ENCODE results near the gene TNRC6B.

GRCh38 chr22:40323681-40324171 lies 146.0 kb downstream of the TNRC6B start:
- TF ChIP-seq GATA3 (IDR thresholded peaks at IDR 0.05; ENCODE audit: low read depth, low read length) (no peak), GATA2 (IDR thresholded peaks at IDR 0.05; ENCODE audit: low read depth, low read length) (no peak)
